ENCODE results near the gene CASQ2.

CASQ2 gene

DNA sequence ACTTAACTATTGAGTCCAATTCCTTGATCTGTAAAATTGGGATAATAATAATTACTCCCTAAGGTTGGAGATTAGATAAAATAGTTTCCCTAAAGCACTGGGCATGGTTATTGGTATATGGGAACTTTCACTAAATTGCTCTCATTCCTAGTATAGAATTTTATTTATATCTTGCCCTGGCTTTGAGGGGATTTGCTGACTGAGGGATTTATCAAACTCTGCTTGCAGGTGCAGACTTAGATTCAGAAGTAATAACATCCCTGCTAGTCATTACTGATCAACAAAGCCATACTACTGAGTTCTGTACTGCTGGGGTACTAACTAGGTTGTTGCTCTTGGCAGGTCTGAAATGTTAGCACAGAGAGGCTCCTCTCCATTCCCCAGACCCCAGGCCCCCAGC, 41.9 kb downstream of the CASQ2 start:
- DNase-seq = no peak

- no peak for DNase-seq
Observed at GRCh38 chr1:115726161-115726560, 42.4 kb downstream of the CASQ2 start.

DNA sequence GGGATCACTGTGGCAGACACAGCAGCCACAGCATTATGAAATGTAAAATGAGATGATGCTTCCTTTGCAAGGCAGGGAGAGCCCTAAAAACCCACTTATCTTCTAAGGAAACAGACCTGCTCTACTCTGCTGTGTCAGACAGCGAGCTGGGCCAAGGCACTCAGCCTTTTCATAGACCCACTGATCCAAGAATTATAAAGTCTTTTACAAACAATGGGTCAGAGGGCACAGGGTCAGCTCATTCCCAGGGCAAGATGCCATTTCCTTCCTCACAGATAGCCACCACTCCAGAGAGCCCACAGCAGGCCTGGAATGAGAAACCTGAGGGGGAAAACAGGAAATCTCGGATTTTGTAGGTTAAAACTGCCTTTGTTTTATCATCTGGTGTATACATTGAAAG, 42.9 kb downstream of the CASQ2 start:
- DNase-seq = no peak

GRCh38 chr1:115723756-115724155, 44.8 kb downstream of the CASQ2 start:
- DNase-seq = no peak

DNA sequence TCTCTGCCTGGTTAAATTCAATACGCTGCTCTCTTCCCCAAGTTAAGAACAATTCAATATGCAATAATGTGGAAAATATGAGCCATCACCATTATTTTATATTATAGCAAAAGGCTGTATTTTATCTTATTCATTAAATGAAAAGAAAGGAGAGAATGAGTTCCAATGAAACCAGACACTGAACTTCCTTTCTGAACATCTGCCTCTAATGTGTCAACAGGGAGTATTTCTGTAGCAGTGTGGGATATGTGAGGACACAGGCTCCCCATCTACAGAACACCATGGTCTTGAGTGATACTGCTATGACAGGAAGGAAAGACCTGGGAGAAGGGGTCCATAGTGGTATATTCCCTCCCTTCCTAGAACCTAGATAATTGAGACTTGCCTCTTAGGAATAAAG, 46.3 kb downstream of the CASQ2 start:
- DNase-seq = no peak

GRCh38 chr1:115719285-115719684, 49.2 kb downstream of the CASQ2 start:
- DNase-seq = no peak

DNA sequence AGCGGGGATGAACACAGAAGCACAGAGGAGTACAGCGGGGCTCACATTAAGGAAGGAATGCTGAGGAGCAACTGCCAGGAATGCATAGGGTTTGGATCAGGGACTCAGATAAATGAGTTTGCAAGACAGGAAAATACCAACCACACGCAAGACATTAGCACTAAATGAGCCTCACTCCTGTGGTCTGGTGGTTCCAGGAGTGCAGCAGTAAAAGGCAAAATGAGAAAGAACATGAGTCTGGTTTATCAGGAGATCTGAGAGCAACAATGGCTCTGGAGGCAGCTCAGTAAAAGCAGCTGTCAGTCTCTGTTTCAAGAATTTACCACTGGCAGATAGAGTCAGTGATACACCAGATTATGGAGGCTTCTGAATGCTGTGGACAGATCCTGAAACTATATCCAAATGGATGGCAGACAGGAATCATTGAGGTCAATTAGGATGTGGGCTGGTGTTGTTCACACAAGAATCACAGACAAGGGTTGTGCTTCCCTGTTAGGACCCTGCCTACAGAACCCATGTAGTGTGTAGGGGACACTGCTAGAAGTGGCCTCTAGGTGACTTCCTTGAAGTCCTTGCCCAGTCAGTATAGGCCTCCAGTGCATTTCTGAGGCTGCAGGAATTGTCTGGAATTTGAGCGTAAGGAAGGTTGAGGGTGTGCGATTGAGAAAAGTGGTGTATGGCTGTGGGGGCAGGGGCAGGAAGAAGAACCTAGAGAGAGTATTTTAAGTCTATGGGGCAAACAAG, 50.3 kb downstream of the CASQ2 start:
- DNase-seq = no peak

DNA sequence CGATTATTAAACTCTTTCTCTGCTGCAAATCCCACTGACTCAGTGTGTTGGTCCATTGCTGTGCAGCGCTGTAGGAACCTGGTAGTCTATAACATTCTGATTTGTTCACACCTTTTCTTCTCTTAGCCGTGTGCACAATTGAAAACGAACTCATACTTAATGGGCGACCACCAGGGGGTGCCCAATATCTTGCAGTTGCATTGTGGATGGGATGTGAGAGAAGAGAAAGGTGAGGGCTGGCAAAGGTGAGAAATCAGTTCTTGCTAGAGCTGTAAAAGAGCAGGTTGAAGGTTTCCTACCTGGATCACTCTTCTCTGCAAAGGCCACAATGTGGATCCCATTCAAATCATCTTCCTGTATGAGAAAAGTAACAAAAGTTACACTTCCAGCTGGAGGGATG, 51.0 kb downstream of the CASQ2 start:
- DNase-seq = no peak

DNA sequence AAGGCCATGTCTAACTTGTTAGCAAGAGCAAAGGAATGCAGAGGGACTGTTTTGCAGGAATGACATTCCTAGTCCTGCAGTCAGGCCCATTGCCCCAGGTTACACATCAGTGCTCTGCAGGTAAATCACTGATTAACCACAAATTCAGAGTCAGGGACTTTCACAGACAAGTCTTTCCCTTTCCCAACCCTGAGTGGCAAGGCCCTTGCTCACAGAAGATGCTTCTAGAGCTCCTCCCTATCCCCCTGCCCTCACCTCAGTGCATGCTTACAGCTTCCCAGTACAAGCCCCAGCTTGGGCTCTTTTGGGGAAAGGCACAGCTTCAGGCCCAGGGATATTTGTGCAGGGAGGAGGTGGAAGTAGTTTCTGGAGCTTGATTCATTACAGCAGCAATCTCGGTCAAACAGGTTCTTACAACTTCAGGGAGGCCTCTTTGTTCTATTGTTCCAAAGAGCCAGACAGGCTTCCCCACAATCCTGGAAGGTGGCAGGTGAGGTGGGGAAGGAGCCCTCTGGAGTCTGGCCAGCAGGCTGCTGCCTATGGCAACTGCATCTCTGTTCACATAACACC, 53.9 kb downstream of the CASQ2 start:
- no peak for DNase-seq

DNA sequence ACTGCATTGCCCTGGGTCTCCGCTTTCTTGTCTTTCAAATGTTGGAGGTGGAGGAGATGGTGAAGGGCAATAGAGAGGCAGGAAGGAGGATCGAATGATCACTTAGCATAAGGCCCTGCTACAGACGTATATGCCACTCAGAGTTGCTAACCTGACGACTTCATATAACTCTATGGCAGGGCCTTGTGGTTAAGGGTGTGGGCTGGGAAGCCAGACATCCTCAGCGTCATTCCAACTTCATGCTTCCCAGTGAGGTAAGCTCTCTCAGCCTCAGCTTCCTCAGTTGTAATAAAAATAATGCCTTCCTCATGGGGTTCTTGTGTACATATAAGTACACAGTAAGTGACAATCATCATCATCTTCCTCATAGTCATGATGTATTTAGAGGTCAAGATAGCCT, 54.6 kb downstream of the CASQ2 start:
- no peak for DNase-seq

GRCh38 chr1:115712911-115713609, 55.5 kb downstream of the CASQ2 start:
- DNase-seq = no peak

DNA sequence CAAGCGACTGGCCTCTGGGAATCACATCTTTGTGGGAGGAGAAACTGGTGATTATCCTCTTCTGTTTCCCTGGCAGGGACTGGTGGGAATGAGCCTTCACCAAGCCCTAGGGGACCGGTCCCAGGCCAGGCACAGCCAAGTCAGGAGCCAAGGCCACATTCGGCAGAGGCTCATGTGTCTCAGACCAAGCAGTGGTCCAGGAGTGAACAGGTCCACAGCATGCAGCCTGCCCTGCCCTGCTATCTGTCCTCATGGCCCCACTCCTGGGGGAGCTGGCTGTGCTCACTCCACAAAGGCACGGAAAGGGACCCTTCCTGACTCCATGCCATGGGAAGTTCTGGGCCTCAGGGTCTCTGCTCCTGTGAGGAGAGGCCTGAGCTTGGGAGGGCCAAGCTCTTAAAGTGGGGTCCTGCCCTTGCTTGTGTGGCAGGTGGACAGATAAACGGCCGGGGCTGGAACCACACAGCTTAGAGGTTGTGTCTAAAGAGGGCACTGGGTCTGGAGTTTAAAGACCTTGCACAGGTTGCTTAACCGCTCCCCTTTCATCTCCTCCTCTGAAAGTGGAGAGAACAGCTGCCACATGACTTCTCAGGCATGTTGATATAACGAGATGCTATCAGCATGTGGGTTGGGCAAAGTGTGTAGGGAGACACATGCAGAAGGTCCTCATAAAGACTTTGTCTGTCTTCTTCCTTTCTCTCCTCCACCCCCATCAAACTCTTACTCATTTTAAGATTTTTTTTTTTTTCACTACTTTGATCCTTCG, 57.5 kb downstream of the CASQ2 start:
- DNase-seq = no peak

GRCh38 chr1:115706587-115707425, 61.7 kb downstream of the CASQ2 start:
- DNase-seq = no peak

DNA sequence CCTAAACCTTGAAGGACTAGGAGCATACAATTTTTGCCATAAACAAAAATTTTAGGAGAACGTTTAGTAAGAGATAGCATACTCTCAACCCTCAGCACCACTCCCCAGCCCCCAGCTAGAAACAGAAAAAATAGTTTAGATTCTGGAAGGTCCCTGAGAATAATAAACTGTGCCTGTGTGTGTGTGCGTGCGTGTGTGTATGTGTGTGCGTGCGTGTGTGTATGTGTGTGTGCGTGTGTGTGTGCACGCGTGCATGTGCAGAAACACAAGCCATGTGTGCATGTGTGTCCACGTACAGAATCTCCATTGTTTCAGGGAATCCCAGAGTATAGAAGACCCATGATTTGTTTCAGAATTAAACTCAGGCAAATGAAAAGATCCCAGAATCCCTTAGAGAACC, 62.6 kb downstream of the CASQ2 start:
- no peak for DNase-seq

DNA sequence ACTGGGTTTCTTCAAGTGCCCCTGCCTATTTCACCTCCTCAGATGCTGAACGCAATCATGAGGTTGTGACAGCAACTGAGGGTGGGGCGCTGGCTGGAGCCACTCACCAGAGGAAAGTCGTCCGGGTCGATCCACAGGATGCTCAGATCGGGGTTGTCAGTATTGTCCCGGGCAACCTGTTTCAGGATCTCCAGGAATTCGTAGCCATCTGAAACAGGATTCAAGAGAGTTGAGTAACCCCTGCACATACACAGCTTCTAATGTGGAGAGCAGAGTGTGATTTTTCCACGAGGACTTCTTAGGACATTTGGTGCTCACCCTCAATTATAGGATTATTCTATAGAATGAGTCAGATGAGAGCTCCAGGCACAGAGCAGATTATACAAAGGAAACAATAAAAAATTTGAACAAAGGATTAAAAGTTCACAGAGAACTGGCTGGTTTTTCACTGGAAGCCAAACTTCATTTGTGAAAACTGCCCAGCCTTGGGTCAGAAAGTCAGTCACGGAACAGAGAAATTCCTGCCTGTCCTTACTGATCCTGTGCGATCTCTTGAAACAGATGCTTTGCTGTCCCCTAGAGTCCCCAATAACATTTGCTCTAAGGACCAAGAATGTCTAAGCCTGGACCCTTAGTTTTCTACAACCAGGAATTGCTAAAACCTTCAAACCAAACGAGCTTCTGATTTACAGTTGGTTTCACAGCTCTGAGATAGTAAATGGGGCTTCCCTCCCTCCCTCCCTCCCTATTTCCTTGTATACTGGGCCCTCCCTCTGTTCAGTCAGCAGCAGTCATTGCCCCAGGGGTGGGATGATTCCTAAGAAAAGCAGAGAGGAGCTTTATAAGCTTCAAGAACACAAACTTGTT, 63.2 kb downstream of the CASQ2 start:
- no peak for DNase-seq

DNA sequence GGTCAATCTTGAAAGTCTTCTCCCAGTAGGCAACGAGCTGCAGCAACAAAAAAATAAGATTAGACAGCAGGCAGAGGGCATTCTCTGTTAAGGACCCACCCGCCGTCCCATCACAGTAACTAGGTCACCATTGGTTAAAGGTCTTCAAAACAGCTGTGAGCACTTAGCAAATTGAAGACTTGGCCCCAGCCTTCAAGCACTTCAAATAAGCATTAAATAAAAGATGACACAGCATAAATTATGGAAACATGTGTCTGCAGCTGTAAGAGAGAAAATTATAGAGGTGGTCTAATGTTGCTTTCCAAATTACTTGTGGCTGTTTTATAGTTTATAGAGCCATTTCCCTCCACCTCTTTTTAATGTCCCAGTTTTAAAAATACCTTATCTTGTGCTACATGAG, 65.6 kb downstream of the CASQ2 start:
- no peak for DNase-seq

DNA sequence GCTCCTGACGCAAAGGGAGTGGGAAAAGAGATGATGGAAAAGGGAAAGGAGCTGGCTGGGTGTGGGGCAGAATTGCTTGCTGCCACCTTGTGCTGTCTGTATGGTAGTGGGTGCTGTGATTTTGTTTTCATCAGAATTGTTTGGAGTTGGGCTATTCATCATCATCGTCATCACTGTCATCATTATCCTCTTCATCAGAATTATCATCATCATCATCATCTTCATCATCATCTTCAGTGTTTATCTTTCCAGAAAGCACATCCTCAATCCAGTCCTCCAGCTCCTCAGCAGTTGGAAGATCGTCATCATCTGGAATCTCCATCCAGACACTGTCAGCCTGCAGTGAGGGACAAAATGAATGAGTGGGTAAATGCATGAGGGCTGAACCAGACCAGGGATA, 67.4 kb downstream of the CASQ2 start:
- DNase-seq = no peak

GRCh38 chr1:115697619-115698018, 70.9 kb downstream of the CASQ2 start:
- no peak for DNase-seq

DNA sequence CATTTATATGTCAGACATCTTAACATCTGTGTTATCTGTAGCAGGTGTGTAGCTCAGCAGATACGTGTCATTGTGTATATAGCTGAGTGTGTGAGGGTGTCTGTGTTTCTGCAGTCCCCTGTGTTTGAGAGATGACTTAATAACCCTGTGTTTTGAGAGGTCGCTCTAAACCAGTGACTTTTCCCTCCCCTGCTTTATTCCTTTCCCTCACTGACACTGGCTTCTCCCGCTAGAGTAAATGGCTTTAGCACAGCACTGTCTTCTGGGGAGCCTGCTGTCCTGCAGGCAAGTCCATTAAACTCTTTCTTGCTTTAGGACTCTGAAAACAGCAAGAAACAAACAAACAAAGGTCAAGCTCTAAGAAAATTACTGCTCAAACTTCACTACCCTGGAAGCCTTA, 73.7 kb downstream of the CASQ2 start:
- DNase-seq = no peak

DNA sequence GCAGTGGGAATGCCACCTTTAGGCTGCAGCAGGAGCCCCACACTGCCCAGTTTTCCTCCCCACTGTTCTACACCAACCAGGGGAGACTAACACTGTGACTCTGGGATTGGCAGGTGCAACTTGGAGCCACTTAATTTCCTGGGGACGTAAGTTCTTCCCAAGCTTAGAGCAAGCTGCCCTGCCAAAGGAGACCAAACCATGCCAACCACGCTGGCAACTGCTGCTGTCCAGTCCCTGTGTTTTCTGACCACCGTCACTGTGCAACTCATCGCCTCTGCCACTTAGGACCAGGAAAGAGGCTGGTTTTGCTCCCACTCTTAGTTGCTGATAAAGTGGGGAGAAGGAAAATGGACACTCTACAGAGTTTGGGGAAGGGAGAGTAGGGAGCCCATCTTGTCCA, 76.3 kb downstream of the CASQ2 start:
- no peak for DNase-seq

GRCh38 chr1:115690972-115691371, 77.5 kb downstream of the CASQ2 start:
- no peak for DNase-seq

- no peak for DNase-seq
Observed at GRCh38 chr1:115687744-115688143, 80.8 kb downstream of the CASQ2 start.
